CD4-positive, alpha-beta T cell treated with Interleukin-15 for 1 hour (primary cell): ENCODE measurements around the gene NBL1.

Experiments used
- DNase-seq: peaks from one replicate; pipeline ENCODE4 v3.0.0-alpha.2; 2020

Gene NBL1

DNA sequence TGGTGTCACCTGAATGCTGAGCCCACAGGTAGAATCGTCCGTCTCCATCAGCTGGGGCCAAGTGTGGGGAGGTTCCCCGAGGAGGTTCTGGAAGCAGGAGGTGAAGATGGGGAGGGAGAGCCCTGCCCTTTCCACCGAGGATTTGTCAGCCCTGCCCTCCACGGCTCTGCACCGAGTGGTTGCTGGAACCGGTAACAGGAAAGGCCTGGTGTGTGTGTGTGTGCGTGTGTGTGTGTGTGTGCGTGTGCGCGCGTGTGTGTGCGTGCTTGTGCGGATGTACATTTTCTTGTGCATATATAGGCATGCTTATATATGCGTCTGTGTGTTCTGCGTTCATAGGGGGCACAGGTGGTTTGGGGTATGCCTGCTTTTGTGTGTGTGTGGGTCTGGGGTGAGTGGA lies 3.5 kb downstream of the NBL1 start:
- no peak for DNase-seq

DNA sequence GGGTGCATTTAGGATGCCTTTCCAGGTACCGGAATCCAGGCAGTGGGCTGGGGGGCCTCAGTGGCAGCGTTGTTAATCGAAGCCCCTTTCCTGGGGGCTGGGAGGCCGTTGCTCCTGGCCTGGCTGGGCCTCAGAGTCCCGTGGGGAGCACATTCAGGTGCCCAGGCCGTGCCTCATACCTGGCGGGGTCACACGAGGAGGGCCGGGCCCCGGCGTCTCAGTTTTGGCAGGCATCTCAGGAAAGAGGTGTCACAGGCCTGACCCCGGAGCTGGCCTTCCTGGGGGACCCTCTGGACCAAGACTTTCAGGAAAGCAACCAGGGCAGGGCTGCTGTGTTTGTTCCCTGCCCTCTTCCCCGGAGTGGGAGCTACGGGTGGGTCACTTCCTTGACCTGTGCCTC lies 4.1 kb downstream of the NBL1 start:
- no peak for DNase-seq

DNA sequence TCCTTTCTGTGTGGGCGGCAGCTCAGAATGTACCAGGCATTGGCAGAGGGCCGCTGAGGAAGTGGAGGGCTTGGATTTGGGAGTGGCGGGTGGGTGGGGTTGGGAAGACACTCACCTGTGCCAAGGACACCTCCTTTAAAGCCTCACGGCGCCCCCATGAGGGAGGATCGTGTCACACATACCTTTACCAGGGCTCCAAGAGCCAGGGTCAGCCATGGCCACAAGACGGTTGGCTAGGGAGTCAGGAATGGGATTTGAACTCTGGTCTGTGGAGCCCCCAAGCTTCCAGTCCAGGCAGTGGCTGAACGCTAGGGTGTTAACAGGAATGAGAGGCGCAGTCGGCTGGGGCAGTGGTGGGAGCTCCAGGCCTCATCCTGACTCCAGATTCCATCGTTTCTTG lies 4.6 kb downstream of the NBL1 start:
- no peak for DNase-seq

DNA sequence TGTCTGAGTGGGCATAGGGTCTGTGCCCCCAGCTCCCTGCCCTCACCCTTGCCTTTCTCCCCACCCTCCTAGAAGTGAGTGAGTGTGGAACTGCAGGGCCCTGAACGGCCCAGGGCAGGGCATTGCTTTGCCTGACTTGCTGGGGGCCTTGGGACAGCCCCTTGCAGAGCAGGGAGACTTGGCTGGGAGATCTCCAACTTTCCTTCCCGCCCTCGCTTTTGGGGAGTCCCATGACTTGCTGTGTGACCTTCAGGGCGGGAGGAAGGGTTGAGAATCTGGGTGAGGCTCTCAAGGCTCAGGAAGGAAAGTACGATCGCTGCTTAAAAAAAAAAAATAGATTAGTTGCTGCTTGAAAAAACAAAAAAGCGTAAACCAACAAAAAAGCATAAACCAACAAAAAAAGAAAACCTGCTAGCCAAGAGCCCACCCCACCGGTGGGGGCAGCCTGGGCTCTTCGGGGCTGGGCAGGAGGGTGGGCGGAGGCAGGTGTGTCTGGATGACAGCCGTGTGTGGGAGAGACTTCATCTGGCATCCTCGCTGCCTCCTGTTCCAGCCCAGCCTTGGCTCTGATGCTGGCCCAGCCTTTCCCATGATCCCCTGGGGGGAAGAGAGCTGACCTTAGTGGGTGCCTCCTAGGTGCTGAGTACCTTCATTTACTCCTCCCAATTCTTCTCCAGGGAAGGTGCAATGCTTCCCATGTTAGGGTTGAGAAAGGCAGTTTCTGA lies 6.5 kb downstream of the NBL1 start:
- DNase-seq: no peak

DNA sequence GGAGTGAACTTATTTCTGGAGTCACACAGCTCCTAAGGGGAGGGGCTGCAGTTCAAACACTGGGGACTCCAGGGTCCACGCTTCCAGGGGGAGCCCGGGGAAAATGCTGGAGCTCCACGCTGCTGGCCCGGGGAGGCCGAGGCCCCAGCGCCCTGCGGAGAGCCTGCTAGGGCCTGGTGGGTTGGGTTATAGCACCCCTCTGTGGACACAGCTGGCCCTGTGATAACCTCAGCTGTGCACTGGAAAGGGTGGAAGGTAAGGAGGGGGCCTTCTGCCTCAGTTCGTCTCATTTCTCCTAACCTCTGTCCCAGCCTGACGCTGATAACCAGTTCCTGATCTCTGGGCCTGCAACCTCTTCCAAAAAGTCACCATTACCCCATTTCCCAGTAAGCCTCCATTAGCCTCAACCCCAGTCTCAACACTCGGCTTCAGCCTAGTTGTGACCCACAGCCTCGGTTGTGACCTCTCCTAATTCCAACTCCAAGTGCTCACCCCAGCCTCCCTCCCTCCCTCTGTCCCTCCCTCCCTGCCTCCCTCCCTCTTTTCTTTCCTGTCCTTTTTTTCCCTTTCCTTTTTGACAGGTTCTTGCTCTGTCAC lies 7.1 kb downstream of the NBL1 start:
- peak; percentile 36 for DNase-seq

DNA sequence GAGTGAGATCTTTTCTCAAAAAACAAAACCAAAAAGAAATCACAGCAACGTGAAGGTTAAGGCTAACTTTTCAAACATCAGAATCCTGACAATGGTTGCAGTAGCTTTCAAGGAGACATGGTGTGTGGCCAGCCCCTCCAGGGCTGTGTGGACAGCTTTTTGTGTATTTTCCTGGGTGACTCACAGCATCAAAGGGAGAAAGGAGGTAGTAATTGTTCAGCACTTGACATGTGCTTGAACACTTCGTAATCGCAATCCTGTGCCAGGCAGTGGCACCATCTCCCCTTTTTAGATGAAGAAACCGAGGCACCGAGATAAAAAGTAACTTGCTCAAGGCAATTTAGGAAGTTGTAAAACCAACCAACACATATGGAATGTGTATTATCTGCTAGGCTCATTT lies 10.3 kb downstream of the NBL1 start:
- DNase-seq: no peak

DNA sequence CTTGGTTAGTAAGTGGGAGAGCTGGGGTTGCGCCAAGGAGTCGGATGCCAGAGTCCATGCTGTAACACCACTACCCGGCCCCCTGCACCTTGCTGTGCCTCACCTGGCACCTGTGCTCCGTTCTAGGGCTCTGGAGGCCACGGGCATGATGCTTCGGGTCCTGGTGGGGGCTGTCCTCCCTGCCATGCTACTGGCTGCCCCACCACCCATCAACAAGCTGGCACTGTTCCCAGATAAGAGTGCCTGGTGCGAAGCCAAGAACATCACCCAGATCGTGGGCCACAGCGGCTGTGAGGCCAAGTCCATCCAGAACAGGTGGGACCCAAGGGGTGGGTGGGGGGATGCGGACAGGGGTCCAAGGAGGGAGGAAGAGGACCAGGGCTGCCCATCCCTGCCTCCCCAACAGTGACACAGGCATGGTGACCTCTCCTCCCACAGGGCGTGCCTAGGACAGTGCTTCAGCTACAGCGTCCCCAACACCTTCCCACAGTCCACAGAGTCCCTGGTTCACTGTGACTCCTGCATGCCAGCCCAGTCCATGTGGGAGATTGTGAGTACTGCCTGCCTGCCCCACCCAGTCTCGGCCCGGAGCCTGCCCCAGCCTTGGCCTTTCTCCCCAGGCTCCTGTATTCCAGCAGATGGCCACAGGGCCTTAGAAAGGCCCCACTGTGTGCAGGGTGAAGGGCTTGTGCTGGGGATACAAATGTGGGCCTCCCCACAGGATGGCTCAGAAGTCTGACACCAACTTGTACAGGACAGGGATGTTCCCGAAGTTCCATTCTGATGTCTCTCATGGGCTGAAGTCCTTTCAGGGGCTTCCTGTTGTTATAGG lies 11.0 kb downstream of the NBL1 start:
- DNase-seq: no peak

DNA sequence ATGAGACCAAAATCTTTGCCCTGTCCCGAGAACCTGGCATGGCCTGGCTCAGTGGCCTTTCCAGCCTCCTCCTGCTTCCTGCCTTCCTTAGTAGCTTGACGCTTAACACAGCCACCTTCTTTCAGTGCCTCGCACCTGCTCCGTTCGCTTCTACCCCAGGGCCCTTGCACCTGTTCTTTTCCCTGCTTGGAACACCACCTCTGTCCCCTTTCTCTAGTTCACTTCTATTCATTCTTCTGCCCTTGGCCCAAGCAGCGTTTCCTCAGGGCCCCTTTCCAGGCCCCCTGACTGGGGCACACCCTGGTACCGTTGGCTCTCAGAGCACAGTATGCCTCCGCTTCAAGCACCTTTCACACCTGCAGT lies 11.6 kb downstream of the NBL1 start:
- DNase-seq: no peak

DNA sequence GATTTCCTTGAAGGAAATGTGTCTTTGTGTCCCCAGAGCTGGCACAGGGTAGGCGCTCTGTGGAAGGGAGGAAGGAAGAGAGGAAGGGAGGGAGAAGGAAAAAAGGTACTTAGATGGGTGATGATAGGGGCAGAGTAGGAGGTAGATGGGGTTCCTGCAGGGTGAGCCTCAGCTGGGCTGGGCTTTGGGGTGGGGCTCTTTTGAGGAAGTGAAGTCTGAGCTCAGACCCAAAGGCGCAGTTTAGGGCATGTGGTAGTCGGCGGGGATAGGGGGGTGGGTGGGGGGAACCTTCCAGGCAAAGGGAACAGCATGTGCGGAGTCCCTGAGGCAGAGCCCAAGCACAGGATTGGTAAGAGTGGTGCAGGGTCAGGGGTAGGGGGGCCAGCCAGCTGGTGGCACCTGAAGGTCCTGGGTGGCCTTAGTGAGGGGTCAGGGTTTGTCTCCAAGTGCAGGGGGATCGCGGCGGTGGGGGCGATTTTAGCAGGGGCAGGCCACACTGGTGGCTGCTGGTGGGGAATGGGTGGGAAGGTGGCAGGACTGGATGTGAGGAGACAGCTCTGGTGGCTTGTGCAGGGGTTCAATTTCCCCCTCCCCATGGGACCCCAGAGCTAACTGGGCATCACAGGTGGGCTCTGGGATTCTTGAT lies 12.1 kb downstream of the NBL1 start:
- DNase-seq: no peak

DNA sequence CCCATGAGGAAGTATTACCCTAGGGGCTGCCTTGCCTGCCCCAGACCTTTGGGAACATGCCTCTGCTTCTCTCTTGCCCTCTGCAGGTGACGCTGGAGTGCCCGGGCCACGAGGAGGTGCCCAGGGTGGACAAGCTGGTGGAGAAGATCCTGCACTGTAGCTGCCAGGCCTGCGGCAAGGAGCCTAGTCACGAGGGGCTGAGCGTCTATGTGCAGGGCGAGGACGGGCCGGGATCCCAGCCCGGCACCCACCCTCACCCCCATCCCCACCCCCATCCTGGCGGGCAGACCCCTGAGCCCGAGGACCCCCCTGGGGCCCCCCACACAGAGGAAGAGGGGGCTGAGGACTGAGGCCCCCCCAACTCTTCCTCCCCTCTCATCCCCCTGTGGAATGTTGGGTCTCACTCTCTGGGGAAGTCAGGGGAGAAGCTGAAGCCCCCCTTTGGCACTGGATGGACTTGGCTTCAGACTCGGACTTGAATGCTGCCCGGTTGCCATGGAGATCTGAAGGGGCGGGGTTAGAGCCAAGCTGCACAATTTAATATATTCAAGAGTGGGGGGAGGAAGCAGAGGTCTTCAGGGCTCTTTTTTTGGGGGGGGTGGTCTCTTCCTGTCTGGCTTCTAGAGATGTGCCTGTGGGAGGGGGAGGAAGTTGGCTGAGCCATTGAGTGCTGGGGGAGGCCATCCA lies 12.8 kb downstream of the NBL1 start:
- no peak for DNase-seq

DNA sequence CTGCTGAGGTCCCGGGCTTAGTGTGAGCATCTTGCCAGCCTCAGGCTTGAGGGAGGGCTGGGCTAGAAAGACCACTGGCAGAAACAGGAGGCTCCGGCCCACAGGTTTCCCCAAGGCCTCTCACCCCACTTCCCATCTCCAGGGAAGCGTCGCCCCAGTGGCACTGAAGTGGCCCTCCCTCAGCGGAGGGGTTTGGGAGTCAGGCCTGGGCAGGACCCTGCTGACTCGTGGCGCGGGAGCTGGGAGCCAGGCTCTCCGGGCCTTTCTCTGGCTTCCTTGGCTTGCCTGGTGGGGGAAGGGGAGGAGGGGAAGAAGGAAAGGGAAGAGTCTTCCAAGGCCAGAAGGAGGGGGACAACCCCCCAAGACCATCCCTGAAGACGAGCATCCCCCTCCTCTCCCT lies 13.4 kb downstream of the NBL1 start:
- DNase-seq: no peak

DNA sequence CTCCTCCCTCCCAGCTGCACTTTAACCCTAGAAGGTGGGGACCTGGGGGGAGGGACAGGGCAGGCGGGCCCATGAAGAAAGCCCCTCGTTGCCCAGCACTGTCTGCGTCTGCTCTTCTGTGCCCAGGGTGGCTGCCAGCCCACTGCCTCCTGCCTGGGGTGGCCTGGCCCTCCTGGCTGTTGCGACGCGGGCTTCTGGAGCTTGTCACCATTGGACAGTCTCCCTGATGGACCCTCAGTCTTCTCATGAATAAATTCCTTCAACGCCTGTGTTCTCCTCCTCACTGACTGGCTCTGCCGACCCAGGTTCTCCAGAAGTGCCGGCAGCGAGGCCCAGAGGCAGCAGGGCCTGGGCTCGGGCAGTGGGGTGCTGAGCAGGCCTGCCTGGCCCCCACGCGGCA lies 14.1 kb downstream of the NBL1 start:
- DNase-seq: no peak

DNA sequence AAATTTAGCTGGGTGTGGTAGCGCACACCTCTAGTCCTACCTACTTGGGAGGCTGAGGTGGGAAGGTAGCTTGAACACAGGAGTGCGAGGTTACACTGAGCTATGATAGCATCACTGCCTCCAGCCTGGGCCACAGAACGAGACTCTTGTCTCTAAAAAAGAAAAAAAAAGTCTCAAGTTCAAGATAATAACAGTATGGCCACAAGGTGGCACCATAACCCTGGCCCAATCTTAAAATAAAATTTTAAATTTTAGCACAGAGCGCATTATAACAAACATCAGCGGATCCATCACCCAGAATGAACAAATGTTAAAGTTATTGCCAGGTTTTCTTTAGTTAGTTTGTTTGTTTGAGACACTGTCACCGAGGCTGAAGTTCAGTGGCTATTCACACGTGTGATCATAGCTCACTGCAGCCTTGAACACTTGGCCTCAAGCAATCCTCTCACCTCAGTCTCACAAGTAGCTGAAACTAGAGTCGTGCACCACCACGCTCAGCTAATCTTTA lies 17.7 kb downstream of the NBL1 start:
- DNase-seq: no peak

DNA sequence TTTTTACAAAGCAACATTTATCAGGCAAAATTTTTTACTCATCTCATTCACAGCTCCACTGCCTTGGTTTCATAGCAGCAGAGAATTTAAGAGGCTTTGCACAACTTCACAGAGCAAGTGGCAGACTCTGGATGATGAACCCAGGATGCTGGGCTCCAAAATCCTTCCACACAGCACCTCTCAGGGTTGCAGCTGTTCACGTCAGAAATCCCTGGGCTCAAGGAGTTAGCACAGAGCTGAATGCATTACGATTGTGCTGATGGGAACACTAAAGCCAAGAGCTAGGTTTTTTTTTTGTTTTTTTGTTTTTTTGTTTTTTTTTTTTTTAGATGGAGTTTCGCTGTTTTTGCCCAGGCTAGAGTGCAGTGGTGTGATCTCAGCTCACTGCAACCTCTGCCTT lies 18.2 kb downstream of the NBL1 start:
- no peak for DNase-seq

DNA sequence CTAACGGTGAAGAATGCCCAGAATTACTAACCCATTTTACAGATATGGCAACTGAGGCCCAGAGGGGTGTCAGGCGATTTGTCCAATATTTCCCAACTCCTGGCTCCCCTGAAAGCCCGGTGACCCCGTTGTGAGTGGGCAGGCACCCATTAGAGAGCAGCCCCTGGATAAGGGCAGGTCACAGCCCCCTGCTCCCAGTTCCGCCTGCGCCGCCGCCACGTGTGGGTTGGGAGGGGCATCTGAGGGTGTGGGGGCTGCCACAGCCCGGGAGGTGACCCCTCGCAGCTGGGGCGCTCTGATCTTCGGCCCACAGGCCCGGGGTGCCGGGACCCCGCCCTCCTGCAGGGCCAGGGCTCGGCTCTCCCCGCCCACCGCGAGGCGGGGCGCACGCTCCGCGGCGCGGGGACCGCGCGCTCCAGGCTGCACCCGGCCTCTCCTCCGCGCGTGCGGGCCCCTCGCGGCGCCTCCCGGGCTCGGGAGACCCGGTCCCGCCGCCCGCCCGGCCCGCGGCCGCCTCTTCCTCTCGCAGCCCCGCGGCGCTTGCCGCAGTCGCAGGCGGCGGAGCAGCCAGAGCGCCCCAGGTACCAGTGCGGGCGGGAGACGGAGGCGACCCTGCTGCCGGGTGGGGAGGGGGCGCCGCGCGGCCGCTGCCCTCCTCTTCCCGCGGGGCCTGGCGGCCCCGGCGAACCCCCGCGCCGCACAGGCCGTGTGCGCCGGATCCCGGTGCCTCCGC lies 20.5 kb downstream of the NBL1 start, which contains the start of gene HTR6:
Gene HTR6, plus strand, starts transcription at position 423 of the 733 bp plus-strand sequence. CDS start 879 bp downstream, outside the sequence.
- DNase-seq: no peak

DNA sequence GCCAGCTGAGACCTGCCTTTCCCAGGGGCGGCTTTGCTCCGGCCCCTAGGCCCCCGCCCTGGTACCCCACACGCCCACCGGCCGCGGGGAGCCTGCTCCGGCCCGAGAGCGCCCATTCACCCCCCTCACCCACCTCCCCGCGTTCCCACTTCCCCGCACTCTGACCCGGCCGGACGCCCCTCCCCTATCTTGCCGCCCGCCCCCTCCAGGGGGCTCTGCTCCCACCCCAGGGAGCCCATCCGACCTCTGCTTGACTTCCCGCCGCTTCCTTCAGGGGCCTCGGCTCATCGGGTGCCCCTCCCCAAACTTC lies 21.0 kb downstream of the NBL1 start:
- no peak for DNase-seq

DNA sequence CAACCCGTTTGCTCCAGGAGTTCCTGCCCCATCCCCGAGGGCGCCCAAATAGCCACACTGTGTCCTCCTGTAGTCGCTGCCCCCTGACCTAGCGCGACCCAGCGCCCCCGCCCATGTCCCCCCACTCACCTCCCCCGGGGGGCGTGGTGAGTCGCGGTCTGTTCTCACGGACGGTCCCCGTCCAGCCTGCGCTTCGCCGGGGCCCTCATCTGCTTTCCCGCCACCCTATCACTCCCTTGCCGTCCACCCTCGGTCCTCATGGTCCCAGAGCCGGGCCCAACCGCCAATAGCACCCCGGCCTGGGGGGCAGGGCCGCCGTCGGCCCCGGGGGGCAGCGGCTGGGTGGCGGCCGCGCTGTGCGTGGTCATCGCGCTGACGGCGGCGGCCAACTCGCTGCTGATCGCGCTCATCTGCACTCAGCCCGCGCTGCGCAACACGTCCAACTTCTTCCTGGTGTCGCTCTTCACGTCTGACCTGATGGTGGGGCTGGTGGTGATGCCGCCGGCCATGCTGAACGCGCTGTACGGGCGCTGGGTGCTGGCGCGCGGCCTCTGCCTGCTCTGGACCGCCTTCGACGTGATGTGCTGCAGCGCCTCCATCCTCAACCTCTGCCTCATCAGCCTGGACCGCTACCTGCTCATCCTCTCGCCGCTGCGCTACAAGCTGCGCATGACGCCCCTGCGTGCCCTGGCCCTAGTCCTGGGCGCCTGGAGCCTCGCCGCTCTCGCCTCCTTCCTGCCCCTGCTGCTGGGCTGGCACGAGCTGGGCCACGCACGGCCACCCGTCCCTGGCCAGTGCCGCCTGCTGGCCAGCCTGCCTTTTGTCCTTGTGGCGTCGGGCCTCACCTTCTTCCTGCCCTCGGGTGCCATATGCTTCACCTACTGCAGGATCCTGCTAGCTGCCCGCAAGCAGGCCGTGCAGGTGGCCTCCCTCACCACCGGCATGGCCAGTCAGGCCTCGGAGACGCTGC lies 21.7 kb downstream of the NBL1 start:
- no peak for DNase-seq

DNA sequence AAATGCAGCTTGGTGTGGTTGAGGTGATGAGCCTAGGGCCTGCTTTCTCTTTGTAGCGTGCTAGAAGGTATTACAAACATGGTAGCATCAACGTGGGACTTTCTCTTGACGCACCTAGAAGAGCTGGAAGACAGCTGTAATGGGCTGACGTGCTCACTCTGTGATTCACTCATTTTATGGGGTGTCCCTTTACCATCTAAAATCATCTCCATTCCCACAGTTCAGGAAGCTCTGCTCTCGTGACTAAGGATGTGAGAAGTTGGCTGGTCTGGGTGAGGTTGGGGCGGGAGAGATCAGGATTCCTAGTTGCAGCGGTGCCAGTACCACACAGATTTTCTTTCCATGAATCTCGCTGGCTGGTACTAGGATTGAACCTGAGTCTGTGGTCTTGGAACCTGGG lies 24.8 kb downstream of the NBL1 start:
- DNase-seq: no peak

DNA sequence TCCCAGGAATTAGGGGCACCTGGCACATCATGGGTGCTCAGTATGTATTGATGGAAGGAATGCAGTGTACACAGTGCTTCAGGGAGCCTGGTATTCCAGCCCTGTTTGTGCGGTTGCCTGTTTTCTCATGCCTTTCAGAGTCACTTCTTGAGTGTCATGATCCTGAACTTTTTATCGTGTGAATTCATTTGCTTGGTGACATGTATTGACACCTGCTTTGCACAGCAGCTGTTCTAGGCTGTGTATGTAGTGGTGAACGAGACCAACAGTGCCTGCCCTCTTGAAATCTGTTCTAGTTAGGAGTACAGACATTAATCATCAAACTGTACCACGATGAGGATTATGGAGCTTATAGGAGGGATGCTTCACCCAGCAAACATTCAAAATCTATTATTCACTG lies 26.7 kb downstream of the NBL1 start:
- DNase-seq: no peak

DNA sequence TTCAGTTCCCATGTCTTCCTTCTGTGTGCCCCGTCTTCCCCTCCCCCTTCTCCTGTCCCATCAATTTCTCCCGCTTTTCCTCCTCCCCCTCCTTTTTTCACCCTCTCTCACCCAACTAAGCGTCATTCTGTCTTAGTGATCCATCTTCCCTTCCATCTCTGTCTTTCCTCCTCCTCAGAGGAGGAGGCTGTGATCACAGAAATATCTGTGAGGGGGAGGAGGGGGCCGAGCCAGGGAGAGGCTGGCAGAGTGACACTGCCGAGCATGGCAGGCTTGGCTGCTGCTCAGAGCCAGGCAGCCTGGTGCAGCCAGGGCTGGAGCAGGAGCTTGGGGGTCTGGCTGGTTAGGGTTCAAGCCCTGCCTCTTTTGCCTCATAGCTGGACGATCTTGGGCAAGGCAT lies 28.1 kb downstream of the NBL1 start:
- DNase-seq: no peak

DNA sequence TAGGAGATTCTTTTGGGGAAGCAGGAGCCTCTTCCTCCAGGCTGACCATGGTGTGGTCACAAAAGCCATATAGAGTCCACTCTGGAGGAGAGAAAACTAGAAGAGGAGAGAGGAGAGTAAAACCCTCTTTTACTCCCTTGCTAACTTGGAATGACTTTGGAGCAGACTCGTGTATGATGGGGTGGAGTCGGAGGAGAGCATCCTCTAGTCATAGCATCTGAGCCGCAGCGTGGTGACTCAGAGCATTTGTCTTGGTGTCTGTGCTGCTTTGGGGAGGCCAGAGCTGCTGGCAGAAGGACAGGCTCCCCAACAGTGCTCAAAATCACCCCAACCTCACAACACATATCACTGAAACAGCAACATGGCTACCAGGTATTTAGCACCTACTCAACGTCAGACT lies 31.7 kb downstream of the NBL1 start:
- no peak for DNase-seq
